Mesothelial cell of epicardium (in vitro differentiated cells): ENCODE results near the gene C11orf54. TPM values are rescaled to one million over a fixed set of nuclear protein-coding genes. Genes with fewer than 3 reads are reported as not detected.

Experiments used
- DNase-seq, 2 experiments: peaks; one replicate each; pipeline ENCODE4 v3.0.0; 2021; ENCODE audit warnings: low spot score in 2 of 2; ENCODE audit not compliant: unreplicated experiment in 2 of 2
- H3K27ac Mint-ChIP-seq: 2 replicates; pipeline ENCODE4 v1.8.0; 2021; ENCODE audit warnings: mixed read lengths
- H3K27me3 Mint-ChIP-seq: 2 replicates; pipeline ENCODE4 v1.8.0; 2021; ENCODE audit warnings: low read depth, mixed read lengths
- H3K36me3 Mint-ChIP-seq: 2 replicates; pipeline ENCODE4 v1.8.0; 2021; ENCODE audit warnings: mixed read lengths
- H3K4me1 Mint-ChIP-seq: 2 replicates; pipeline ENCODE4 v1.8.0; 2021; ENCODE audit warnings: mixed read lengths
- H3K4me3 Mint-ChIP-seq: 2 replicates; pipeline ENCODE4 v1.8.0; 2021; ENCODE audit warnings: mild to moderate bottlenecking, moderate library complexity, mixed read lengths
- H3K9me3 Mint-ChIP-seq: 2 replicates; pipeline ENCODE4 v1.8.0; 2021; ENCODE audit warnings: mixed read lengths
- total RNA-seq: library from RNA; stranded (reverse); gene quantifications from 3 replicates; pipeline ENCODE4 v1.2.1, GENCODE V29; 2021
- TF ChIP-seq, protein P1 (sequence below): fragments of 200-600 bp; sonication (generic); IDR thresholded peaks from one replicate; pipeline ENCODE4 v1.5.0; 2021; ENCODE audit warnings: antibody characterized with exemption; ENCODE audit not compliant: unreplicated experiment

C11orf54 gene
- total RNA-seq, 1 donor from 2014 or later: 34.5 TPM

- DNase-seq: no peak
- peaks cover 37% of the 10 kb centered on the region for H3K4me1 Mint-ChIP-seq
- H3K4me3 Mint-ChIP-seq: peak overlapping the region; percentile 95
- H3K36me3 Mint-ChIP-seq: peaks cover 3% of the 10 kb centered on the region
- TF ChIP-seq, protein P1, sequence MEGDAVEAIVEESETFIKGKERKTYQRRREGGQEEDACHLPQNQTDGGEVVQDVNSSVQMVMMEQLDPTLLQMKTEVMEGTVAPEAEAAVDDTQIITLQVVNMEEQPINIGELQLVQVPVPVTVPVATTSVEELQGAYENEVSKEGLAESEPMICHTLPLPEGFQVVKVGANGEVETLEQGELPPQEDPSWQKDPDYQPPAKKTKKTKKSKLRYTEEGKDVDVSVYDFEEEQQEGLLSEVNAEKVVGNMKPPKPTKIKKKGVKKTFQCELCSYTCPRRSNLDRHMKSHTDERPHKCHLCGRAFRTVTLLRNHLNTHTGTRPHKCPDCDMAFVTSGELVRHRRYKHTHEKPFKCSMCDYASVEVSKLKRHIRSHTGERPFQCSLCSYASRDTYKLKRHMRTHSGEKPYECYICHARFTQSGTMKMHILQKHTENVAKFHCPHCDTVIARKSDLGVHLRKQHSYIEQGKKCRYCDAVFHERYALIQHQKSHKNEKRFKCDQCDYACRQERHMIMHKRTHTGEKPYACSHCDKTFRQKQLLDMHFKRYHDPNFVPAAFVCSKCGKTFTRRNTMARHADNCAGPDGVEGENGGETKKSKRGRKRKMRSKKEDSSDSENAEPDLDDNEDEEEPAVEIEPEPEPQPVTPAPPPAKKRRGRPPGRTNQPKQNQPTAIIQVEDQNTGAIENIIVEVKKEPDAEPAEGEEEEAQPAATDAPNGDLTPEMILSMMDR: no peak
- H3K27me3 Mint-ChIP-seq: no peaks in the 10 kb centered on the region
- no peak overlapping the region for H3K27ac Mint-ChIP-seq
- H3K9me3 Mint-ChIP-seq: peaks cover 6% of the 10 kb centered on the region
These were observed 41.9 kb downstream of the C11orf54 start for GRCh38 chr11:93783362-93783761.

DNA sequence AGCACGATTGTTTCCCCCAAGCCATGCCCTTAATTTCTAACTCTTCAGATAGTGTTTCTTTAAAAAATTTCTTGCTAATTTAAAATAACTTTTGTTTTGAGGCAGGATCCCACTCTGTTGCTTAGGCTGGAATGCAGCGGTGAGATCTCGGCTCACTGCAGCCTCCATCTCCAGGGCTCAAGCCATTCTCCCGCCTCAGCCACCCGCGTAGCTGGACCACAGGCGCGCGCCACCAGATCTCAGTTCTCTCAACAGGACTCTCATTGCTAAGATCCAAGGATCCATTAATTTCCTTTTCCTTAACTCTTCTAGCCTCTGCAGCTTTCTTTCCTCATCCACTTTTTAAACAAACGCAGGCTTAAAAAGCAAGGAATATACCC is 42.3 kb downstream of the C11orf54 start:
- Mint-ChIP-seq H3K27me3 (no peaks in the 10 kb centered on the region), H3K4me1 (peaks cover 37% of the 10 kb centered on the region), H3K9me3 (peaks cover 6% of the 10 kb centered on the region), H3K27ac (peak overlapping the region; percentile 96), H3K36me3 (peaks cover 5% of the 10 kb centered on the region), H3K4me3 (peak overlapping the region; percentile 95)
- DNase-seq: no peak
- TF ChIP-seq, protein P1: no peak

DNA sequence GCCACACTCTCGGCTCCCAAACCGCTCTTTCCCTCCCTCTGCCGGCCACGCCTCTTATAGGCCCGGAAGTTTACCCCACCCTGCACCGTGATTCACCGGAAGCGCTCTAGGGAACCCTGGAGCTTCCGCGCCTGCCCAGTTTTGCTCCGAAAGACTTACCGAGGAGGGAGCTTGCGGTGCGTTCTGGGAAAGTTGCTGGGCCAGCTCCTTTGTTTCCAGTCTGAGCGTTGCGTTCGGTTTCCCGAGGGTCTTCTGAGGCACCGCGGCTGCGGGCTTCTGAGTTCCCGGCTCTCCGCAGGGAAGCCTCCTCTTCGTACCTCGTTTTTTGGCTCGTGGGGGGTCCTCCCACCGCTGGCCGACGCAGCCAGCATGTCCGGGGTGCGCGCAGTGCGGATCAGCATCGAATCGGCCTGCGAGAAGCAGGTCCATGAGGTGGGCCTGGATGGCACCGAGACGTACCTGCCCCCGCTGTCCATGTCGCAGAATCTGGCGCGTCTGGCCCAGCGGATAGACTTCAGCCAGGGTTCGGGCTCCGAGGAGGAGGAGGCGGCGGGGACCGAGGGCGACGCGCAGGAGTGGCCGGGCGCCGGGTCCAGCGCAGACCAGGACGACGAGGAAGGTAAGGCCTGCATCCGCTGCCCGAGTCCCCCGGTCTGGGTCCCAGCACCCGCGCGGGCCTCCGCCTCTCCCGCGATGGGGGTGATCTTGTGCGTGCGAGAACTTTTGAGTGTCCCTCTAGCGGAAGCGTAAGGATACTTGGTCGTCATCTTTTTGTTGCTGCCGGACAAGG is 42.9 kb downstream of the C11orf54 start, which contains the start of gene MED17:
MED17 (plus strand) TSS at position 138 of the 790 bp plus-strand sequence; CDS start at position 370, 232 bp downstream.
- Mint-ChIP-seq H3K4me3 (peak within 1 kb of the TSS; percentile 95), H3K27ac (peak within 1 kb of the TSS; percentile 96), H3K9me3 (peaks cover 6% of the 10 kb centered on the region), H3K36me3 (peaks cover 7% of the 10 kb centered on the region), H3K27me3 (no peaks in the 10 kb centered on the region), H3K4me1 (peaks cover 37% of the 10 kb centered on the region)
- TF ChIP-seq, protein P1: peak; percentile 3
- DNase-seq: peak; percentile 78 to 88

- Mint-ChIP-seq H3K4me1 (peaks cover 37% of the 10 kb centered on the region), H3K27me3 (no peaks in the 10 kb centered on the region), H3K4me3 (peak overlapping the region; percentile 95), H3K27ac (peak overlapping the region; percentile 96), H3K36me3 (peaks cover 9% of the 10 kb centered on the region), H3K9me3 (peaks cover 2% of the 10 kb centered on the region)
- TF ChIP-seq, protein P1: no peak
- no peak for DNase-seq
These were observed 43.5 kb downstream of the C11orf54 start for GRCh38 chr11:93784935-93785360.

DNA sequence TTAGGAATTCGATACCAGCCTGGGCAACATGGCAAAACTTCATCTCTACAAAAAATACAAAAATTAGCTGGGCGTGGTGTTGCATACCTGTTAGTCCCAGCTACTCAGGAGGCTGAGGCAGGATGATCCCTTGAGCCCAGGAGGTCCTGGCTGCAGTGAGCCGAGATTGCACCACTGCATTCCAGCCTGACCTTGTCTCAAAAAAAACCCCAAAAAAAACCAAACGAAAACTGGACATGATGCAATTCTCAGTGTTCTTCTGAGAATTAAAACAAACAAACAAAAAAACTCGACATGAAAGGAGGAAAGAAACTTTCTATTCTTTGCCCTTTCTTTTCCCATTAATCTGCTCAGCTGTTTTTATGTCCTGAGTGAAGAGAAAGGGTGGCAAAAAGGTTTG is 50.0 kb downstream of the C11orf54 start:
- H3K27ac Mint-ChIP-seq: no peak overlapping the region

More for the DNA sequence above, 50.0 kb downstream of the C11orf54 start:
- Mint-ChIP-seq H3K9me3 (no peaks in the 10 kb centered on the region), H3K27me3 (no peaks in the 10 kb centered on the region), H3K4me1 (peaks cover 15% of the 10 kb centered on the region), H3K36me3 (peaks cover 44% of the 10 kb centered on the region), H3K4me3 (no peak overlapping the region)
- TF ChIP-seq, protein P1: no peak
- DNase-seq: no peak
